Measurements from ENCODE around the gene PDCD1.

The PDCD1 gene

GRCh38 chr2:241894056-241894641 is 35.5 kb upstream of the PDCD1 start:
- no peak for DNase-seq (ENCODE audit: low read depth)
- no peak for TF ChIP-seq CTCF (IDR thresholded peaks at IDR 0.05; ENCODE audit: low read length, missing control alignments)
- no peak overlapping the region for H3K4me3 ChIP-seq (replicated peaks; ENCODE audit: low read depth, low read length)

GRCh38 chr2:241893265-241893664 is 34.6 kb upstream of the PDCD1 start:
- no peak for TF ChIP-seq CTCF (IDR thresholded peaks at IDR 0.05; ENCODE audit: low read length, missing control alignments)
- no peak for DNase-seq (ENCODE audit: low read depth)
- H3K4me3 ChIP-seq (replicated peaks; ENCODE audit: low read depth, low read length): no peak overlapping the region

GRCh38 chr2:241892299-241893137 is 33.8 kb upstream of the PDCD1 start:
- no peak for TF ChIP-seq CTCF (IDR thresholded peaks at IDR 0.05; ENCODE audit: low read length, missing control alignments)
- H3K4me3 ChIP-seq (replicated peaks; ENCODE audit: low read depth, low read length): no peak overlapping the region
- DNase-seq (ENCODE audit: low read depth): no peak

GRCh38 chr2:241891988-241892298 is 33.2 kb upstream of the PDCD1 start:
- no peak for DNase-seq (ENCODE audit: low read depth)
- no peak overlapping the region for H3K4me3 ChIP-seq (replicated peaks; ENCODE audit: low read depth, low read length)
- no peak for TF ChIP-seq CTCF (IDR thresholded peaks at IDR 0.05; ENCODE audit: low read length, missing control alignments)

- H3K4me3 ChIP-seq (replicated peaks; ENCODE audit: low read depth, low read length): no peak overlapping the region
- TF ChIP-seq CTCF (IDR thresholded peaks at IDR 0.05; ENCODE audit: low read length, missing control alignments): no peak
- DNase-seq (ENCODE audit: low read depth): no peak
Measured at GRCh38 chr2:241891315-241891987, 32.8 kb upstream of the PDCD1 start.

- TF ChIP-seq CTCF (IDR thresholded peaks at IDR 0.05; ENCODE audit: low read length, missing control alignments): no peak
- no peak overlapping the region for H3K4me3 ChIP-seq (replicated peaks; ENCODE audit: low read depth, low read length)
- DNase-seq (ENCODE audit: low read depth): no peak
Measured at GRCh38 chr2:241890524-241891235, 32.0 kb upstream of the PDCD1 start.

Measured in fibroblast of pulmonary artery (primary cell).